Activated CD4-positive, alpha-beta T cell treated with anti-CD3 and anti-CD28 coated beads, Interleukin-2, amount 10 ng/mL, durations not matched to agents 7 days and 5 days (primary cell): ENCODE results near the gene CA6. TPM values are rescaled to one million over a fixed set of nuclear protein-coding genes. Genes with fewer than 3 reads are reported as not detected.
"Not testable (repeated sequence)": the region's sequence is repeated elsewhere in the genome, so short reads cannot be mapped to it uniquely, and the experiment has no call there.

Source experiments
- CTCF ChIA-PET: fragments of 350-600 bp; sonication (Branson Sonifier 250); formaldehyde crosslinking; loops from one replicate; lab custom pipeline; 2021; ENCODE audit warnings: antibody characterized with exemption; lab: Charles Lee
- POLR2A ChIA-PET: fragments of 350-600 bp; sonication (Branson Sonifier 250); formaldehyde crosslinking; loops from one replicate; lab custom pipeline; 2021; ENCODE audit warnings: antibody characterized with exemption; lab: Charles Lee
- DNase-seq: peaks from one replicate; pipeline ENCODE4 v3.0.0-alpha.2; 2020
- H3K27ac Mint-ChIP-seq: one replicate; pipeline ENCODE4 v1.8.0; 2021; ENCODE audit warnings: mild to moderate bottlenecking, moderate library complexity, mixed read lengths
- H3K27me3 Mint-ChIP-seq: one replicate; pipeline ENCODE4 v1.8.0; 2021; ENCODE audit warnings: mixed read lengths
- H3K36me3 Mint-ChIP-seq: one replicate; pipeline ENCODE4 v1.8.0; 2021; ENCODE audit warnings: low read depth, mixed read lengths
- H3K4me1 Mint-ChIP-seq: one replicate; pipeline ENCODE4 v1.8.0; 2021; ENCODE audit warnings: mixed read lengths
- H3K4me3 Mint-ChIP-seq: one replicate; pipeline ENCODE4 v1.8.0; 2021; ENCODE audit warnings: mild to moderate bottlenecking, moderate library complexity, mixed read lengths
- H3K9me3 Mint-ChIP-seq: one replicate; pipeline ENCODE4 v1.8.0; 2021; ENCODE audit warnings: mixed read lengths
- total RNA-seq, 2 experiments: library from RNA; stranded (reverse); gene quantifications; one replicate each; pipeline ENCODE4 v1.2.3, GENCODE V29; 2021

Gene CA6
- total RNA-seq, 2 experiments from 2014 or later = 0.25 to 0.31 TPM

- no peak for DNase-seq
- peaks cover 18% of the 10 kb centered on the region for H3K27me3 Mint-ChIP-seq
- H3K27ac Mint-ChIP-seq = no peak overlapping the region
- no peaks in the 10 kb centered on the region for H3K36me3 Mint-ChIP-seq
- ChIA-PET CTCF (no interaction called here), POLR2A (no interaction called here)
- H3K4me3 Mint-ChIP-seq = no peak overlapping the region
- H3K9me3 Mint-ChIP-seq = no peaks in the 10 kb centered on the region
- H3K4me1 Mint-ChIP-seq = peaks cover 10% of the 10 kb centered on the region
Observed at GRCh38 chr1:9018333-9018732, 72.7 kb downstream of the CA6 start.

DNA sequence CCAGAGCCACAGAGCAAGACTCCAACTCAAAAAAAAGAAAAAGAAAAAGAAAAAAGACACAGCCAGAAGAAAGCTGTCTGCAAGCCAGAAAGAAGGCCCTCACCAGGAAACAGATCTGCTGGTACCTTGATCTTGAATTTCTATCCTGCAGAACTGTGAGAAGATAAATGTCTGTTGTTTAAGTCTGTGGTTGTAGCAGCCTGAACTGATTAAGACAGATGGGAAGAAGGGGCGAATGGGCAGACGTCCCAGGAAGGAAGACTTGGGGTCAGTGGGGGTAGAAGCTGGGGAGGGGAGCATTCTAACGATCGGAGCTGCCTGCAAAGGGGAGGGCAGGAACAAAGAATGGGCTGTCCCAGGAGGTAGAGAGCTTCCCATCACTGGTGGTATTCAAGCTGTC lies 74.2 kb downstream of the CA6 start:
- ChIA-PET CTCF (interaction anchor here (0.7 kb wide), 1 partner anchor 12 kb away, joined by 3 read pairs; no protein-coding TSS in a partner anchor), POLR2A (no interaction called here)
- Mint-ChIP-seq H3K27me3 (peaks cover 18% of the 10 kb centered on the region), H3K27ac (no peak overlapping the region), H3K9me3 (no peaks in the 10 kb centered on the region), H3K4me3 (no peak overlapping the region), H3K36me3 (no peaks in the 10 kb centered on the region), H3K4me1 (peaks cover 10% of the 10 kb centered on the region)
- no peak for DNase-seq

- H3K27ac Mint-ChIP-seq = no peak overlapping the region
- peaks cover 8% of the 10 kb centered on the region for H3K4me1 Mint-ChIP-seq
- H3K36me3 Mint-ChIP-seq = no peaks in the 10 kb centered on the region
- DNase-seq = no peak
- H3K9me3 Mint-ChIP-seq = no peaks in the 10 kb centered on the region
- H3K27me3 Mint-ChIP-seq = peaks cover 18% of the 10 kb centered on the region
- H3K4me3 Mint-ChIP-seq = no peak overlapping the region
- ChIA-PET CTCF (interaction anchor here (0.7 kb wide), 1 partner anchor 12 kb away, joined by 3 read pairs; no protein-coding TSS in a partner anchor), POLR2A (no interaction called here)
Observed at GRCh38 chr1:9020305-9020704, 74.6 kb downstream of the CA6 start.

- H3K4me1 Mint-ChIP-seq, POLR2A ChIA-PET, DNase-seq, H3K4me3 Mint-ChIP-seq, H3K27ac Mint-ChIP-seq, H3K9me3 Mint-ChIP-seq, H3K36me3 Mint-ChIP-seq: not testable (repeated sequence)
- CTCF ChIA-PET = interaction anchor here (0.6 to 1.2 kb wide), 3 partner anchors 17 to 681 kb away, joined by 3 to 4 read pairs (median 3); no protein-coding TSS in a partner anchor
- H3K27me3 Mint-ChIP-seq = peaks cover 15% of the 10 kb centered on the region
Observed at GRCh38 chr1:9022026-9022738, 76.5 kb downstream of the CA6 start.

DNA sequence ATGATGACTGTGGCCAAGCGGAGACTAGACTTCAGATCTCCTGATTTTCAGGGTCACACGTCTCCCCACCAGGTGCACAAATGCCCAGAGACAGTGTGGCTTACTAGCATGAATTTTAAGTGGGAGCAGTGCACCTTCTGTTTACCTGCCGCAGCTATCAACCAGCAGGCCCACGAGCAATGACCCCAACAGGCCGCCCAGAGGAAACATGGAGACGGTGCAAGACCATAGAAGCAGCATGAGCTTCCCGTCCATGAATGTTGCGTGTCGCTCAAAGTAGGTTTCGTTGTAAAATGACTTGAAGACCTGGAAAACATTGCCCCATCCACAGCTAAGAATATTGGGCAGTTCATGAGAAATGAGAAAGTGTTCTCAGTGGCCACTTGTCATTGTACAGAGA lies 77.1 kb downstream of the CA6 start:
- no peak for DNase-seq
- H3K9me3 Mint-ChIP-seq = no peaks in the 10 kb centered on the region
- peaks cover 2% of the 10 kb centered on the region for H3K4me1 Mint-ChIP-seq
- CTCF ChIA-PET = interaction anchor here (1.1 kb wide), 1 partner anchor 21 kb away, joined by 3 read pairs; no protein-coding TSS in a partner anchor
- H3K27me3 Mint-ChIP-seq = peaks cover 18% of the 10 kb centered on the region
- H3K27ac Mint-ChIP-seq = no peak overlapping the region
- H3K36me3 Mint-ChIP-seq = no peaks in the 10 kb centered on the region
- no peak overlapping the region for H3K4me3 Mint-ChIP-seq
- POLR2A ChIA-PET = no interaction called here

Other genes with a start within 250 kb of the CA6 start
- 10 to 100 TPM; 68.5 to 68.7 TPM for gene RERE, start 128.2 kb upstream of the CA6 start, total RNA-seq
- gene ENO1, start 67.2 kb upstream of the CA6 start, total RNA-seq = 1,000 to 10,000 TPM; 1,608 to 1,874 TPM
- gene SLC2A7, start 80.6 kb downstream of the CA6 start, total RNA-seq = not detected
- gene SLC2A5, start 123.8 kb downstream of the CA6 start, total RNA-seq = not detected
- 1 to 10 TPM; 3.4 to 5.7 TPM for gene GPR157, start 183.2 kb downstream of the CA6 start, total RNA-seq